SK-N-SH treated with all-trans-retinoic acid at 6 μM for 48 hours (cell line): ENCODE data around the gene OXA1L.
"Not testable (repeated sequence)": the region's sequence is repeated elsewhere in the genome, so short reads cannot be mapped to it uniquely, and the experiment has no call there.

Experiments used
- ATAC-seq: fragments of 200-7000 bp; cut with Tn5 transposase; 3 replicates; pipeline ENCODE4 v1.9.1; 2020; ENCODE audit warnings: mild to moderate bottlenecking, moderate library complexity
- ARNTL ChIP-seq: fragments of 450-650 bp; formaldehyde crosslinking; IDR thresholded peaks from 2 replicates; pipeline ENCODE4 v1.5.0; 2020; ENCODE audit warnings: low read depth, mild to moderate bottlenecking, moderate library complexity, borderline replicate concordance
- BACH2 ChIP-seq: fragments of 250-450 bp; sonication (Bioruptor Pico); IDR thresholded peaks from 2 replicates; pipeline ENCODE4 v1.9.0; 2021; ENCODE audit warnings: mild to moderate bottlenecking, borderline replicate concordance
- CSDC2 ChIP-seq: fragments of 250-450 bp; sonication (Bioruptor Pico); IDR thresholded peaks from 2 replicates; pipeline ENCODE4 v1.5.0; 2020; ENCODE audit warnings: mild to moderate bottlenecking, moderate library complexity
- ESRRG ChIP-seq: fragments of 250-450 bp; sonication (Bioruptor Pico); IDR thresholded peaks from 2 replicates; pipeline ENCODE4 v1.6.1; 2021; ENCODE audit warnings: mild to moderate bottlenecking
- GLIS3 ChIP-seq: fragments of 250-450 bp; sonication (Bioruptor Pico); IDR thresholded peaks from 2 replicates; pipeline ENCODE4 v1.5.0; 2020; ENCODE audit warnings: mild to moderate bottlenecking, moderate library complexity
- ISL1 ChIP-seq: fragments of 250-450 bp; sonication (Bioruptor Pico); IDR thresholded peaks from 2 replicates; pipeline ENCODE4 v2.1.2; 2022; ENCODE audit warnings: mild to moderate bottlenecking, moderate library complexity
- OSR1 ChIP-seq: fragments of 250-450 bp; sonication (Bioruptor Pico); IDR thresholded peaks from 2 replicates; pipeline ENCODE4 v1.8.0; 2022; ENCODE audit warnings: moderate library complexity, mild to moderate bottlenecking, inconsistent platforms
- PPARA ChIP-seq: fragments of 250-450 bp; sonication (Bioruptor Pico); IDR thresholded peaks from 2 replicates; pipeline ENCODE4 v1.5.0; 2020; ENCODE audit warnings: mild to moderate bottlenecking, borderline replicate concordance
- RARB ChIP-seq: fragments of 250-450 bp; sonication (Bioruptor Pico); IDR thresholded peaks from 2 replicates; pipeline ENCODE4 v1.8.0; 2021; ENCODE audit warnings: mild to moderate bottlenecking, moderate library complexity
- TOX ChIP-seq: fragments of 250-450 bp; sonication (Bioruptor Pico); IDR thresholded peaks from 2 replicates; pipeline ENCODE4 v1.8.0; 2021; ENCODE audit warnings: mild to moderate bottlenecking, moderate library complexity, borderline replicate concordance
- ZC3H10 ChIP-seq: fragments of 250-450 bp; sonication (Bioruptor Pico); IDR thresholded peaks from 2 replicates; pipeline ENCODE4 v1.5.1; 2021; ENCODE audit warnings: mild to moderate bottlenecking, moderate library complexity
- ZFP3 ChIP-seq: fragments of 250-450 bp; sonication (Bioruptor Pico); IDR thresholded peaks from 2 replicates; pipeline ENCODE4 v1.5.0; 2020; ENCODE audit warnings: mild to moderate bottlenecking, moderate library complexity
- ZFP30 ChIP-seq: fragments of 450-650 bp; formaldehyde crosslinking; IDR thresholded peaks from 2 replicates; pipeline ENCODE4 v1.5.0; 2022; ENCODE audit warnings: mild to moderate bottlenecking, moderate library complexity
- ZNF565 ChIP-seq: fragments of 450-650 bp; formaldehyde crosslinking; conservative IDR thresholded peaks from 2 replicates; pipeline ENCODE4 v1.5.0; 2020; ENCODE audit warnings: low read depth, mild to moderate bottlenecking, moderate library complexity
- ZNF70 ChIP-seq: fragments of 450-650 bp; formaldehyde crosslinking; IDR thresholded peaks from 2 replicates; pipeline ENCODE4 v1.5.0; 2020; ENCODE audit warnings: mild to moderate bottlenecking, moderate library complexity
- ZNF8 ChIP-seq: fragments of 450-650 bp; formaldehyde crosslinking; IDR thresholded peaks from 2 replicates; pipeline ENCODE4 v1.5.0; 2020; ENCODE audit warnings: mild to moderate bottlenecking, moderate library complexity
- TF ChIP-seq, protein P1 (sequence below): fragments of 250-450 bp; sonication (Bioruptor Pico); IDR thresholded peaks from 2 replicates; pipeline ENCODE4 v1.8.0; 2020; ENCODE audit warnings: mild to moderate bottlenecking, moderate library complexity, borderline replicate concordance
- TF ChIP-seq, protein P2 (sequence below): fragments of 250-450 bp; sonication (Bioruptor Pico); IDR thresholded peaks from 2 replicates; pipeline ENCODE4 v1.5.0; 2020; ENCODE audit warnings: mild to moderate bottlenecking, moderate library complexity
- TF ChIP-seq, protein P3 (sequence below): fragments of 250-450 bp; sonication (Bioruptor Pico); IDR thresholded peaks from 2 replicates; pipeline ENCODE4 v1.8.0; 2021; ENCODE audit warnings: low read depth, mild to moderate bottlenecking, moderate library complexity, borderline replicate concordance
- TF ChIP-seq, protein P4 (sequence below): fragments of 250-450 bp; sonication (Bioruptor Pico); IDR thresholded peaks from 2 replicates; pipeline ENCODE4 v1.5.1; 2020; ENCODE audit warnings: low read depth, mild to moderate bottlenecking, moderate library complexity
- TF ChIP-seq, protein P5 (sequence below): fragments of 250-450 bp; sonication (Bioruptor Pico); IDR thresholded peaks from 2 replicates; pipeline ENCODE4 v1.5.1; 2021; ENCODE audit warnings: mild to moderate bottlenecking, moderate library complexity

OXA1L gene

DNA sequence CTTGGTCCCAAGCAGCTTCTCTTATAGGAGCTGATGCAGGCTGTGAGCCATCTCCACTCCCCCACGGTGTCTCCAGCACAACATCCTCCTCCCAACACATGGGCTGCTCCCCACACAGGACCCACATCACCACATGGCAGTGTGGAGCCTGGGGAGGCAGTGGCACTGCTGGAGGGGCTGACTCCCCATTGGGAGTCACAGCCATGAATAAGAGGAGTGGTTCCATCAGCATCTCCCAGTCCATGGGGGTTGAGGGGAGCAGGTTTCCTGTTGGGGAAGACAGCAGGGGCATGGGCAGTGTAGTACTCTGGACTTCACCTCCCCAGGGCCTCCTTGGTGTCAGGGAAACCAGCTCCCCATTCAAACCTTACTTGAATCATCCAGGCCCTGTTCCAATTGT lies 40.5 kb upstream of the OXA1L start:
- TF ChIP-seq RARB (CRISPR knock-in tag), result no peak
- TF ChIP-seq ISL1, result no peak
- TF ChIP-seq PPARA, result no peak
- TF ChIP-seq, protein P1, sequence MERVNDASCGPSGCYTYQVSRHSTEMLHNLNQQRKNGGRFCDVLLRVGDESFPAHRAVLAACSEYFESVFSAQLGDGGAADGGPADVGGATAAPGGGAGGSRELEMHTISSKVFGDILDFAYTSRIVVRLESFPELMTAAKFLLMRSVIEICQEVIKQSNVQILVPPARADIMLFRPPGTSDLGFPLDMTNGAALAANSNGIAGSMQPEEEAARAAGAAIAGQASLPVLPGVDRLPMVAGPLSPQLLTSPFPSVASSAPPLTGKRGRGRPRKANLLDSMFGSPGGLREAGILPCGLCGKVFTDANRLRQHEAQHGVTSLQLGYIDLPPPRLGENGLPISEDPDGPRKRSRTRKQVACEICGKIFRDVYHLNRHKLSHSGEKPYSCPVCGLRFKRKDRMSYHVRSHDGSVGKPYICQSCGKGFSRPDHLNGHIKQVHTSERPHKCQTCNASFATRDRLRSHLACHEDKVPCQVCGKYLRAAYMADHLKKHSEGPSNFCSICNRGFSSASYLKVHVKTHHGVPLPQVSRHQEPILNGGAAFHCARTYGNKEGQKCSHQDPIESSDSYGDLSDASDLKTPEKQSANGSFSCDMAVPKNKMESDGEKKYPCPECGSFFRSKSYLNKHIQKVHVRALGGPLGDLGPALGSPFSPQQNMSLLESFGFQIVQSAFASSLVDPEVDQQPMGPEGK (CRISPR knock-in tag), result no peak
- TF ChIP-seq, protein P2, sequence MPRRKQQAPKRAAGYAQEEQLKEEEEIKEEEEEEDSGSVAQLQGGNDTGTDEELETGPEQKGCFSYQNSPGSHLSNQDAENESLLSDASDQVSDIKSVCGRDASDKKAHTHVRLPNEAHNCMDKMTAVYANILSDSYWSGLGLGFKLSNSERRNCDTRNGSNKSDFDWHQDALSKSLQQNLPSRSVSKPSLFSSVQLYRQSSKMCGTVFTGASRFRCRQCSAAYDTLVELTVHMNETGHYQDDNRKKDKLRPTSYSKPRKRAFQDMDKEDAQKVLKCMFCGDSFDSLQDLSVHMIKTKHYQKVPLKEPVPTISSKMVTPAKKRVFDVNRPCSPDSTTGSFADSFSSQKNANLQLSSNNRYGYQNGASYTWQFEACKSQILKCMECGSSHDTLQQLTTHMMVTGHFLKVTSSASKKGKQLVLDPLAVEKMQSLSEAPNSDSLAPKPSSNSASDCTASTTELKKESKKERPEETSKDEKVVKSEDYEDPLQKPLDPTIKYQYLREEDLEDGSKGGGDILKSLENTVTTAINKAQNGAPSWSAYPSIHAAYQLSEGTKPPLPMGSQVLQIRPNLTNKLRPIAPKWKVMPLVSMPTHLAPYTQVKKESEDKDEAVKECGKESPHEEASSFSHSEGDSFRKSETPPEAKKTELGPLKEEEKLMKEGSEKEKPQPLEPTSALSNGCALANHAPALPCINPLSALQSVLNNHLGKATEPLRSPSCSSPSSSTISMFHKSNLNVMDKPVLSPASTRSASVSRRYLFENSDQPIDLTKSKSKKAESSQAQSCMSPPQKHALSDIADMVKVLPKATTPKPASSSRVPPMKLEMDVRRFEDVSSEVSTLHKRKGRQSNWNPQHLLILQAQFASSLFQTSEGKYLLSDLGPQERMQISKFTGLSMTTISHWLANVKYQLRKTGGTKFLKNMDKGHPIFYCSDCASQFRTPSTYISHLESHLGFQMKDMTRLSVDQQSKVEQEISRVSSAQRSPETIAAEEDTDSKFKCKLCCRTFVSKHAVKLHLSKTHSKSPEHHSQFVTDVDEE (CRISPR knock-in tag), result no peak
- TF ChIP-seq ZC3H10 (CRISPR knock-in tag), result no peak
- TF ChIP-seq ESRRG, result no peak
- TF ChIP-seq TOX, result no peak
- no peak for ATAC-seq

DNA sequence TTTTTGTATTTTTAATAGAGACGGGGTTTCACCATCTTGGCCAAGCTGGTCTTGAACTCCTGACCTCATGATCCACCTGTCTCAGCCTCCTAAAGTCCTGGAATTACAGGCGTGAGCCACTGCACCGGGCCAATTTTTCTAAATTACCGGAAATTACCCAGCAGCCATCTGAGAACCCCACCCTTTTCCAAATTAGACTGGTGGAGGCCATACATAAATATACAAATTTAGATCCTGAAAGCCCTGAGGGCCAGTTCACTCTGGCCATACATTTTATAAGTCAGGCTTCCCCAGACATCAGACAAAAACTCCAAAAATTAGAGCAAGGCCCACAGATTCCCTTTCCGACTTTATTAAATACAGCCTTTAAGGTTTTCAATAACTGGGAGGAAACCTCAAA lies 34.4 kb upstream of the OXA1L start:
- not testable (repeated sequence) for ATAC-seq

DNA sequence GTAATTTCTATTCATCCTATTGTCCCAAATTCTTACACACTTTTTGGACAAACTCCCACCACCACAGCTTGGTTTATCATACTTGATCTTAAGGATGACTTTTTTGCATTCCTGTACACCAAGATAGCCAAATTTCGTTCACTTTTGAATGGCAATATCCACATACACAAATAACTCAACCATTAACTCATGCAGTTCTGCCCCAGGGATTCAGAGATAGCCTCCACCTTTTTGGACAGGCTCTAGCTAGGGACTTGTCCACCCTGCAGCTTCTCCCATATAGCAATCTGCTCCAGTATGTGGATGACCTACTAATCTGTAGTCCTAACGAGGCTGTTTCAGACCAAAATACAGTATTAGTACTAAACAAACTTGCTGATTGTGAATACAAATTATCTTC lies 32.7 kb upstream of the OXA1L start:
- ATAC-seq, result no peak
- TF ChIP-seq, protein P3, sequence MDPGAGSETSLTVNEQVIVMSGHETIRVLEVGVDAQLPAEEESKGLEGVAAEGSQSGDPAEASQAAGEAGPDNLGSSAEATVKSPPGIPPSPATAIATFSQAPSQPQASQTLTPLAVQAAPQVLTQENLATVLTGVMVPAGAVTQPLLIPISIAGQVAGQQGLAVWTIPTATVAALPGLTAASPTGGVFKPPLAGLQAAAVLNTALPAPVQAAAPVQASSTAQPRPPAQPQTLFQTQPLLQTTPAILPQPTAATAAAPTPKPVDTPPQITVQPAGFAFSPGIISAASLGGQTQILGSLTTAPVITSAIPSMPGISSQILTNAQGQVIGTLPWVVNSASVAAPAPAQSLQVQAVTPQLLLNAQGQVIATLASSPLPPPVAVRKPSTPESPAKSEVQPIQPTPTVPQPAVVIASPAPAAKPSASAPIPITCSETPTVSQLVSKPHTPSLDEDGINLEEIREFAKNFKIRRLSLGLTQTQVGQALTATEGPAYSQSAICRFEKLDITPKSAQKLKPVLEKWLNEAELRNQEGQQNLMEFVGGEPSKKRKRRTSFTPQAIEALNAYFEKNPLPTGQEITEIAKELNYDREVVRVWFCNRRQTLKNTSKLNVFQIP (CRISPR knock-in tag), result no peak
- TF ChIP-seq PPARA (no peak), ZFP3 (CRISPR knock-in tag) (no peak), ZC3H10 (CRISPR knock-in tag) (no peak), ZNF8 (no peak), ZNF70 (CRISPR knock-in tag) (no peak), OSR1 (CRISPR knock-in tag) (no peak), ISL1 (no peak), CSDC2 (no peak), BACH2 (CRISPR knock-in tag) (no peak), ZNF565 (CRISPR knock-in tag) (no peak), ZFP30 (no peak), RARB (CRISPR knock-in tag) (no peak)
- TF ChIP-seq, protein P4, sequence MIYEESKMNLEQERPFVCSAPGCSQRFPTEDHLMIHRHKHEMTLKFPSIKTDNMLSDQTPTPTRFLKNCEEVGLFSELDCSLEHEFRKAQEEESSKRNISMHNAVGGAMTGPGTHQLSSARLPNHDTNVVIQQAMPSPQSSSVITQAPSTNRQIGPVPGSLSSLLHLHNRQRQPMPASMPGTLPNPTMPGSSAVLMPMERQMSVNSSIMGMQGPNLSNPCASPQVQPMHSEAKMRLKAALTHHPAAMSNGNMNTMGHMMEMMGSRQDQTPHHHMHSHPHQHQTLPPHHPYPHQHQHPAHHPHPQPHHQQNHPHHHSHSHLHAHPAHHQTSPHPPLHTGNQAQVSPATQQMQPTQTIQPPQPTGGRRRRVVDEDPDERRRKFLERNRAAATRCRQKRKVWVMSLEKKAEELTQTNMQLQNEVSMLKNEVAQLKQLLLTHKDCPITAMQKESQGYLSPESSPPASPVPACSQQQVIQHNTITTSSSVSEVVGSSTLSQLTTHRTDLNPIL, result no peak
- TF ChIP-seq, protein P1 (CRISPR knock-in tag), result no peak

DNA sequence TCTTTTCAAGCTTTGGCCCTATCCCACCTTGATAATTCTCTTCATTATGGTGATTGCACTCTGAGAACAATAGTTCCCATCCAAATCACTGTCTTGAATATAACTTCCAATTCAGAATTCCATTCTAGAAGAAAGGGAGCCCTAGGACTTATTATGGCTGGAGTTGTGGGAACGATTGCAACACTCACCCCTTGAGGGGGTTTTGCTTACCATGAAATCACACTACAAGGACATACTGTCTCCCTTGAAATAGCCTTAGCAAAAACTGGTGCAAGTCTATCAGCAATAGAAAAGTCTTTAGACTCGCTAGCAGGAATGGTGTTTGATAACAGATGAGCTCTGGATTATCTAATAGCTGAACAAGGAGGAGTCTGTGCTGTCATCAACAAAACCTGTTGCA lies 31.4 kb upstream of the OXA1L start:
- ATAC-seq, result no peak
- TF ChIP-seq ZNF565 (CRISPR knock-in tag) (no peak), BACH2 (CRISPR knock-in tag) (no peak), OSR1 (CRISPR knock-in tag) (no peak), ZFP3 (CRISPR knock-in tag) (no peak), ZNF70 (CRISPR knock-in tag) (no peak), TOX (no peak), CSDC2 (no peak), RARB (CRISPR knock-in tag) (no peak), ARNTL (CRISPR knock-in tag) (no peak), ISL1 (no peak), ZNF8 (no peak), GLIS3 (no peak)
- TF ChIP-seq, protein P4, result no peak
- TF ChIP-seq, protein P2 (CRISPR knock-in tag), result no peak
- TF ChIP-seq, protein P5, sequence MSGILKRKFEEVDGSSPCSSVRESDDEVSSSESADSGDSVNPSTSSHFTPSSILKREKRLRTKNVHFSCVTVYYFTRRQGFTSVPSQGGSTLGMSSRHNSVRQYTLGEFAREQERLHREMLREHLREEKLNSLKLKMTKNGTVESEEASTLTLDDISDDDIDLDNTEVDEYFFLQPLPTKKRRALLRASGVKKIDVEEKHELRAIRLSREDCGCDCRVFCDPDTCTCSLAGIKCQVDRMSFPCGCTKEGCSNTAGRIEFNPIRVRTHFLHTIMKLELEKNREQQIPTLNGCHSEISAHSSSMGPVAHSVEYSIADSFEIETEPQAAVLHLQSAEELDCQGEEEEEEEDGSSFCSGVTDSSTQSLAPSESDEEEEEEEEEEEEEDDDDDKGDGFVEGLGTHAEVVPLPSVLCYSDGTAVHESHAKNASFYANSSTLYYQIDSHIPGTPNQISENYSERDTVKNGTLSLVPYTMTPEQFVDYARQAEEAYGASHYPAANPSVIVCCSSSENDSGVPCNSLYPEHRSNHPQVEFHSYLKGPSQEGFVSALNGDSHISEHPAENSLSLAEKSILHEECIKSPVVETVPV (CRISPR knock-in tag), result no peak
